Neuron (in vitro differentiated cells): ENCODE measurements around the gene WFIKKN2.

ENCODE experiments used
- H2AFZ ChIP-seq: one replicate; pipeline ENCODE4 v1.6.1; 2013; ENCODE audit warnings: low read depth, mild to moderate bottlenecking, inconsistent platforms, low read length, moderate library complexity
- H3K27me3 ChIP-seq: one replicate; pipeline ENCODE4 v1.6.1; 2013; ENCODE audit warnings: low read length; ENCODE audit not compliant: insufficient read depth
- H3K36me3 ChIP-seq: one replicate; pipeline ENCODE4 v1.6.1; 2013; ENCODE audit warnings: low read length; ENCODE audit not compliant: insufficient read depth
- H3K4me1 ChIP-seq: one replicate; pipeline ENCODE4 v1.6.1; 2013; ENCODE audit warnings: low read length; ENCODE audit not compliant: insufficient read depth
- H3K4me3 ChIP-seq: 2 replicates; pipeline ENCODE4 v1.5.1; 2013; ENCODE audit warnings: mild to moderate bottlenecking, low read length, moderate library complexity
- H3K9me3 ChIP-seq: one replicate; pipeline ENCODE4 v1.6.1; 2013; ENCODE audit warnings: low read length

Gene WFIKKN2

DNA sequence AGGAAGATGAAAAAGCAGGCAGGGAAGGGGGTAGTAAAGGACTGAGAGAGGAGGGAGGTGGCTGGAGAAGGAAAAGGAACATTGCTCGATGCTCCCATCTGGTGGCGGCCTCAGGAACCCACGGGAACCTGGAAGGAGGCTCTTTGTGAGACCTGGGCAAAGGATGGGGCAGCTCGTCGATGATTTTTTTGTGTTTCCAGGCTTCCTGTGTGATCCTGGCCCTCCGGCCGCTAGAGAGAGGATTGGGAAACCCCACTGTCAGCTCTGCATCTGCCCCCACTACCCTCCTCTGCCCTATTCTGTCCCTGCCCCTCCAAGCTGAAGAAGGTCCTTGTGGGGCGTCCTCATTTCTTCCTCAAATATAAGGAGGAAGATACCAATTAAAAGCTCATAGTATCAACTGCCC, 6.6 kb downstream of the WFIKKN2 start:
- H2AFZ ChIP-seq, result peak overlapping the region; percentile 6
- H3K4me3 ChIP-seq, result no peak overlapping the region
- H3K27me3 ChIP-seq, result peaks cover 10% of the 10 kb centered on the region
- no peaks in the 10 kb centered on the region for H3K36me3 ChIP-seq
- H3K9me3 ChIP-seq, result no peaks in the 10 kb centered on the region
- H3K4me1 ChIP-seq, result no peaks in the 10 kb centered on the region

DNA sequence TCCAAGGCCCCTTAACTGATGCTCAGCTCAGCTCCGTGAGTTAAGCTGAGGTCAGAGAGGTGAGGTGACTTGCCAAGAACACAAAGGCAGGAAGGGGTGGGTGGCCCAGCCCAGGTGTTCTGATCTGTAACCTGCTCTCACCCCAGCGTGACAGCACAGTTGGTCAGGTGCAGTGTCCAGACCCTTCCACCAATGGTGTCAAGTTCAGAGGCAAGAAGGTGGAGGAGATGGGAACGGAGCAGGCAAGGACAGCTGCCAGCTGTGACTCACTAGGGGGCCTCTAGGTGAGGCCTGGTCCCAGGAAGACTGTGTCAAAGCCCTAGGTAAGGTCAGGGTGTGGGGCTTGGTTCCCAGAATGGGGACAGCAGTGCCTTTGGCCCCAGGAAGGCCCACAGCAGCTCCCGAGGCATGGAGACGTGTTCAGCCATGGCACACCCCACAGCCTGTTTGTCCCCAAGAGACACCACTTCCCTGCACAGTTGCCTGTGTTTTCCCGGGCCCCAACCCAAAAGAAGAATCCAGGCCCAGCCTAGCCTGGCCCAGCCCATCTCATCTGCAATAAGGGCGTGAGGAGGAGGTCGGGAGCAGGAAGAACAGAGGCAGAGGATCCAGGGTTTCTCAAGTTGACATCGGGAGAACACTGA, 7.2 kb downstream of the WFIKKN2 start:
- Histone ChIP-seq H2AFZ (peak overlapping the region; percentile 6), H3K4me1 (no peaks in the 10 kb centered on the region), H3K27me3 (peaks cover 3% of the 10 kb centered on the region), H3K9me3 (no peaks in the 10 kb centered on the region), H3K36me3 (no peaks in the 10 kb centered on the region), H3K4me3 (no peak overlapping the region)

GRCh38 chr17:50843150-50843905, 7.9 kb downstream of the WFIKKN2 start:
- H2AFZ ChIP-seq, result no peak overlapping the region
- H3K4me3 ChIP-seq, result no peak overlapping the region
- no peaks in the 10 kb centered on the region for H3K4me1 ChIP-seq
- no peaks in the 10 kb centered on the region for H3K36me3 ChIP-seq
- peaks cover 3% of the 10 kb centered on the region for H3K27me3 ChIP-seq
- H3K9me3 ChIP-seq, result no peaks in the 10 kb centered on the region

GRCh38 chr17:50844117-50844700, 8.8 kb downstream of the WFIKKN2 start:
- Histone ChIP-seq H3K9me3 (no peaks in the 10 kb centered on the region), H3K27me3 (peaks cover 3% of the 10 kb centered on the region), H3K36me3 (no peaks in the 10 kb centered on the region), H3K4me3 (no peak overlapping the region), H2AFZ (no peak overlapping the region), H3K4me1 (no peaks in the 10 kb centered on the region)

- Histone ChIP-seq H3K9me3 (no peaks in the 10 kb centered on the region), H3K4me1 (no peaks in the 10 kb centered on the region), H2AFZ (no peak overlapping the region), H3K27me3 (no peaks in the 10 kb centered on the region), H3K4me3 (no peak overlapping the region), H3K36me3 (no peaks in the 10 kb centered on the region)
Observed at GRCh38 chr17:50845240-50846147, 10.1 kb downstream of the WFIKKN2 start.

GRCh38 chr17:50847566-50847965, 12.2 kb downstream of the WFIKKN2 start:
- Histone ChIP-seq H3K4me1 (peaks cover 4% of the 10 kb centered on the region), H3K4me3 (no peak overlapping the region), H3K27me3 (no peaks in the 10 kb centered on the region), H3K9me3 (no peaks in the 10 kb centered on the region), H3K36me3 (no peaks in the 10 kb centered on the region), H2AFZ (no peak overlapping the region)

DNA sequence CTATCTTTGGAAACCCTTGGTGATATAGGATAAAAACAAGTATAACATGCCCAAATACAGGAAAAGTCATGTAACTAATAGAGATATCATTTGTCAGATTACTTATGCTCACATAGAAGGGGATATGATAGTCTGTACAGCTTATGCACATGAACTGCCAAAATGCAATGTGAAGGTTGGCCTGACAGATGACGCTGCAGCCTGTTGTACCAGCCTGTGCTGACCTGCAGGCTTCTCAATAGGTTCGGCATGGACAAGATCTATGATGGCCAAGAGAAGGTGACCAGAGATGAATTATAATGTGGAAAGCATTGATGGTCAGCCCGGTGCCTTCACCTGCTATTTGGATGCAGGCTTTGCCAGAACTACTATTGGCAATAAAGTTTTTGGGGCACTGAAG, 12.7 kb downstream of the WFIKKN2 start:
- H3K36me3 ChIP-seq, result no peaks in the 10 kb centered on the region
- H3K27me3 ChIP-seq, result no peaks in the 10 kb centered on the region
- H3K4me1 ChIP-seq, result peaks cover 4% of the 10 kb centered on the region
- H3K4me3 ChIP-seq, result no peak overlapping the region
- H3K9me3 ChIP-seq, result no peaks in the 10 kb centered on the region
- H2AFZ ChIP-seq, result no peak overlapping the region

DNA sequence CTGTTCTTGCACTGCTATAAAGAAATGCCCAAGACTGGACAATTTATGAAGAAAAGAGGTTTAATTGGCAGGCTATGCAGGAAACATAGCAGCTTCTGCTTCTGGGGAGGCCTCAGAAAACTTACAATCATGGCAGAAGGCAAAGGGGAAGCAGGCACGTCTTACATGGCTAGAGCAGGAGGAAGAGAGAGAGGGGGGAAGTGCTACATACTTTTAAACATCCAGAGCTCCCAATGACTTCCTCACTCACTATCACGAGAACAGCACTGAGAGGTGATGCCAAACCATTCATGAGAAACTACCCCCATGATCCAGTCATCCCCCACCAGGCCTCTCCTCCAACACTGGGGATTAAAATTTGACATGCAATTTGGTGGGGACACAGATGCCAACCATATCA, 13.3 kb downstream of the WFIKKN2 start:
- H2AFZ ChIP-seq, result no peak overlapping the region
- H3K4me3 ChIP-seq, result no peak overlapping the region
- no peaks in the 10 kb centered on the region for H3K36me3 ChIP-seq
- peaks cover 4% of the 10 kb centered on the region for H3K4me1 ChIP-seq
- no peaks in the 10 kb centered on the region for H3K27me3 ChIP-seq
- H3K9me3 ChIP-seq, result no peaks in the 10 kb centered on the region

DNA sequence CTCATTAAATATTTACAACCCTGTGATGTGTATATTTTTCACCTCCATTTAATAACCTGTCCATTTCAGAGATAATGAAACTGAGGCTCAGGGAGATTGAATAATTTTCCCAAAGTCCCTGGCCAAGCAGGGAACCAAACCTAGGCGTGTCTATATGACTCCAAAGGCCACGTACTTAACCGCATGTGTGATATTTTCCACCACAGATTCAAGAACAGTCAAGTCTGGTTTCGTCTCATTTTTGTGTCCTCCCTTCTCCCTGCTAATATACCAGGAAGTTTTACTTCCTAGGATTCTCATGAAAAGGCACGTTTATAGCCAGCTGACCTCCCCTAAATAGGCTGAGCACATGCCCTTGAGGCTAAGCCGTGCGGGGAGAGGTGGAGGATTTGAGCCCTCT, 15.3 kb downstream of the WFIKKN2 start:
- peaks cover 4% of the 10 kb centered on the region for H3K4me1 ChIP-seq
- no peak overlapping the region for H2AFZ ChIP-seq
- no peak overlapping the region for H3K4me3 ChIP-seq
- no peaks in the 10 kb centered on the region for H3K9me3 ChIP-seq
- no peaks in the 10 kb centered on the region for H3K27me3 ChIP-seq
- no peaks in the 10 kb centered on the region for H3K36me3 ChIP-seq

DNA sequence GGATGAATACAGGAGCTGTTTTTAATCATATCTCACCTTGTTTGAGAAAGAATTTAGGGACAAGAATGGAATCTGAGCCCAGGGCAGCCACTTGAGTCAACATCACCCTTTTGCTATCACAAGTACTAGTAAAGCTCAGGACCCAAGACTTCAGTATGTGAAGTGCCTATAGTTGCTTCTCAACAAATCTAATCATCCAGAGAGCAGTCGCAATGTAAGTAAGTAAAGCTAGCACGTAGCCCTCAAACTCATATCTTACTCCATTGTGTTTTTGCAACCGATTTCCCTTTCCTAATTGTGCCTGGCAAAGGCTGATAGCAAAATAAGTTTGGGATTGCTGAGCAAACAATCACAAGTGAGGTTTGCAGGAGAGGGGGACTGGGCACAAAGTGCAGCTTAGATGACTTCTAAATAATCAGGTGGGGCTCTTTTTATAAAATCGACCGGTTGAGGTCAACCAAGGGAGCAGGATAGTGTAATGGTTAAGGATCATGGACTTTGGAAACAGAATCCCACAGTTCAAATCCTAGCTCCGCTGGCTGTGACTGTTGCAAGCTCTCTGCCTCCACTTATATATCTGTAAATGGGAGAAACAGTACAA, 17.7 kb downstream of the WFIKKN2 start:
- no peak overlapping the region for H3K4me3 ChIP-seq

DNA sequence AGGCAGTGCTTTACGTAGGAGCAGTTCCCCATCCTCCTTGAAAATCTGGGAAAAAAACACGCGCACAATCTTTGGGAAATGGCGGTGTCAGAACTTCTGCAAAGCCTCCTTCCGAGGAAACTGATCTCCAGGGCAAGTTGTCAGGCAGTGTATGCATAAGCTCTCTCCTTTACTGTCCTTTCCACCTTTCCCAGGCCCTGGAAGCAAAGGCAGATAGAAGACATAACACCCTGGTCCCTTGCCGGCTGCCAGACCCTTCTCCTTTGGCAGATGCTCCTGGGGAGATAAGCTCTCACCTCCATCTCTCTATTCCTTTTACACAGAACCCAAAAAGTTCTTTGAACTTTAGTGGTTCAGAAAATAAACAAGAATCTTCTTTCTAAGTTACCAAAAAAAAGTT, 18.4 kb downstream of the WFIKKN2 start:
- H3K9me3 ChIP-seq, result no peaks in the 10 kb centered on the region
- H2AFZ ChIP-seq, result no peak overlapping the region
- peaks cover 4% of the 10 kb centered on the region for H3K4me1 ChIP-seq
- no peaks in the 10 kb centered on the region for H3K27me3 ChIP-seq
- no peaks in the 10 kb centered on the region for H3K36me3 ChIP-seq
- H3K4me3 ChIP-seq, result no peak overlapping the region

More for the DNA sequence above, 17.7 kb downstream of the WFIKKN2 start:
- Histone ChIP-seq H3K36me3 (no peaks in the 10 kb centered on the region), H3K27me3 (no peaks in the 10 kb centered on the region), H3K9me3 (no peaks in the 10 kb centered on the region), H3K4me1 (peaks cover 4% of the 10 kb centered on the region), H2AFZ (no peak overlapping the region)

- Histone ChIP-seq H3K36me3 (no peaks in the 10 kb centered on the region), H3K9me3 (no peaks in the 10 kb centered on the region), H3K4me1 (peaks cover 4% of the 10 kb centered on the region), H3K27me3 (no peaks in the 10 kb centered on the region), H3K4me3 (no peak overlapping the region), H2AFZ (no peak overlapping the region)
Observed at GRCh38 chr17:50855708-50856330, 20.4 kb downstream of the WFIKKN2 start.
